ENCODE data around the gene OR10S1. TPM values are rescaled to one million over a fixed set of nuclear protein-coding genes. Genes with fewer than 3 reads are reported as not detected.
"Not testable (repeated sequence)": the region's sequence is repeated elsewhere in the genome, so short reads cannot be mapped to it uniquely, and the experiment has no call there.

Gene OR10S1, protein sequence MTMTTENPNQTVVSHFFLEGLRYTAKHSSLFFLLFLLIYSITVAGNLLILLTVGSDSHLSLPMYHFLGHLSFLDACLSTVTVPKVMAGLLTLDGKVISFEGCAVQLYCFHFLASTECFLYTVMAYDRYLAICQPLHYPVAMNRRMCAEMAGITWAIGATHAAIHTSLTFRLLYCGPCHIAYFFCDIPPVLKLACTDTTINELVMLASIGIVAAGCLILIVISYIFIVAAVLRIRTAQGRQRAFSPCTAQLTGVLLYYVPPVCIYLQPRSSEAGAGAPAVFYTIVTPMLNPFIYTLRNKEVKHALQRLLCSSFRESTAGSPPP
- not detected for polyA plus RNA-seq (2012; ENCODE audit: insufficient read depth, insufficient read length)

DNA sequence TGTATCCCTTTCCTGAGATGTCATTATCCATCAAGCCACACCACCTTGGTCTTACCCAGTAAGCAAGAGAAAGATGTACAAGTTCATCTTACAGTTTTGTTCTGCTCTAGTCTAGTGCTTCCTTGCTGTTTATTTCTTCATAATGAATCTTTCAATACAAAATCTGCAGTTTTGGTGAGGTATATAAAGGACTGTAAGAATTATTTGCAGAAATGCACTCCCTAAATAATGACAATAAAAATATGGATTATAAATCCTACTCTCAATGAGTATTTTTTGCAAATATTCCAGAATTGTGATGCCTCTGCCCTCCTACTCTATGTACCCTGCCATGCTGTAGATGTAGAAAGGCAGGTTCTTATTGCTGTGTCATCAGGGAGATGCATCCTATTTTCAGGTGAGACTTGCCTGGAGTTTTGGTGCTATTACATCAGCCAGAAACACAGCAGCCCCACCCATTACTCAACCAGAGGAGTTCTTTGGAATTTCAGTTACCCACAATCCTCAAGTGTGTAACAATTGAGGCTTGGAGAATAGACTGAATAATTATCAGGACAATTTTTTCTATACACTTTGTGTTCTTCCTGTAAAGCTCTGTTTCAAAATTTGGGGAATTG is at the start of gene OR10S1:
TSS of gene OR10S1 (minus strand) at position 51 of the 617 bp plus-strand sequence. CDS start 117 bp downstream, outside the sequence.
- H3K4me3 ChIP-seq (ENCODE audit: low read length): no peak within 1 kb of the TSS
- DNase-seq (ENCODE audit: low read depth, low spot score): no peak

DNA sequence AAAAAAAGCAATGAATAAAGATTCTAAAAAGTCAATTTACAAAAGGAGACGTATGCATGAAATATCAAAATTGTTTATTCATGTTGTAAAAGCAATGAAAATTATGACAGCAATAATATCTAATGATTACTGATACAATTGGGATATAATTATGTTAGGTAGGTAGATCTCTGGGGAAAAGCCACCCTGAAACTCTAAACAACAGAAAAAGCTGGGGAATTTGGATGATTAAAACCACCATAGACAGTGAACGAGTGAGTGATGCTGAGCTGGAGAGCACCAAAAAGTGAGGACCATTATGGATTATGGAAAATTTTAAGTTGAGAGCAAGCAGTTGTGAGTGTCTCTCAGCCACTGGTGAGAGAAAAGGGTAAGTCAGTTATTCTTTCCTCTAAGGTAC is 48.9 kb upstream of the OR10S1 start, which contains the start of gene OR10G8:
TSS of gene OR10G8 (plus strand) at position 301 of the 400 bp plus-strand sequence. CDS start 2,825 bp downstream, outside the sequence.
- H3K4me3 ChIP-seq (ENCODE audit: low read length): no peak within 1 kb of the TSS
- no peak for DNase-seq (ENCODE audit: low read depth, low spot score)

DNA sequence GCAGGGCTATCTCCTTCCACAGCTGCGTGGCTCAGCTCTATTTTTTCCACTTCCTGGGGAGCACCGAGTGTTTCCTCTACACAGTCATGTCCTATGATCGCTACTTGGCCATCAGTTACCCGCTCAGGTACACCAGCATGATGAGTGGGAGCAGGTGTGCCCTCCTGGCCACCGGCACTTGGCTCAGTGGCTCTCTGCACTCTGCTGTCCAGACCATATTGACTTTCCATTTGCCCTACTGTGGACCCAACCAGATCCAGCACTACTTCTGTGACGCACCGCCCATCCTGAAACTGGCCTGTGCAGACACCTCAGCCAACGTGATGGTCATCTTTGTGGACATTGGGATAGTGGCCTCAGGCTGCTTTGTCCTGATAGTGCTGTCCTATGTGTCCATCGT is 38.3 kb upstream of the OR10S1 start:
- not testable (repeated sequence) for DNase-seq (ENCODE audit: low read depth, low spot score); H3K4me3 ChIP-seq (ENCODE audit: low read length)

DNA sequence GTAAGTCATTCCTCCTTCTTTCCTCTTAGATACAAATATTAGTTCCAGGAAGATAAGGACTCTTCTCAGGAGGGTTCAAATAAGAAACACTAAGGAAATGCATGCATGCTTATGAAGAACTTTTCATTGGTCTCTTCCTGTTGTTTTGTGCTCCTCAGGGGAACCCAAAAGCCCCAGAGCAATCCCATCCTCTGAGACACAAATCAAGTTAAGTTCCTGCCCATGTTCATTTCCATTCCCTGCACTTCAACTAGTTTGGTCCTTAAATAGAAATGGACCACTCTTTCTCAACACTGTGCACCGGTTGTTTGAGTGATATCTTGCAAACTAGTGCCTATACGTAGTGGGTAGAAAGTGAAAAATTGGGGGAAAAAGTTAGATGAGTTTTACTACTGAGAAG is 35.1 kb upstream of the OR10S1 start, which contains the start of gene OR10G4:
TSS of gene OR10G4 (plus strand) at position 301 of the 400 bp plus-strand sequence. CDS start 2,578 bp downstream, outside the sequence.
- H3K4me3 ChIP-seq (ENCODE audit: low read length): no peak within 1 kb of the TSS
- DNase-seq (ENCODE audit: low read depth, low spot score): no peak

DNA sequence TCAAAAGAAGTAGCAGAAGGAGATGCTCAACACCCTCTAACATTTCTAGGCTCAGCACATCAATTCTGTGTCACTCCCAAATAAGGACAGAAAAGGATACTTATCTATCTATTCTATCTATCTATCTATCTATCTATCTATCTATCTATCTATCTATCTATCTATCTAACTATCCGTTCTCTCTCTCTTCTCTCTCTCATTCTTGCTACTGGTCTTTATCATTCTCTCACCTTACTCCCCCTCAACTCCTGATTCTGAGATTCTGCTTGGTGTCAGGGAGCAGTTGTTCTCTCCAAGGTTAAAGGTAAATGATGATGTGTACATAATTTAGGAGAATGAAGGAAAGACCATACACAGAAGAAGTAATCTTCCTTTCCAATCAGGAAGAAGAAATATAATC is 17.5 kb upstream of the OR10S1 start, which contains the start of gene OR10G6:
TSS of gene OR10G6 (minus strand) at position 43 of the 400 bp plus-strand sequence. CDS start at position 43, 0 bp downstream.
- no peak within 1 kb of the TSS for H3K4me3 ChIP-seq (ENCODE audit: low read length)
- DNase-seq (ENCODE audit: low read depth, low spot score): no peak

DNA sequence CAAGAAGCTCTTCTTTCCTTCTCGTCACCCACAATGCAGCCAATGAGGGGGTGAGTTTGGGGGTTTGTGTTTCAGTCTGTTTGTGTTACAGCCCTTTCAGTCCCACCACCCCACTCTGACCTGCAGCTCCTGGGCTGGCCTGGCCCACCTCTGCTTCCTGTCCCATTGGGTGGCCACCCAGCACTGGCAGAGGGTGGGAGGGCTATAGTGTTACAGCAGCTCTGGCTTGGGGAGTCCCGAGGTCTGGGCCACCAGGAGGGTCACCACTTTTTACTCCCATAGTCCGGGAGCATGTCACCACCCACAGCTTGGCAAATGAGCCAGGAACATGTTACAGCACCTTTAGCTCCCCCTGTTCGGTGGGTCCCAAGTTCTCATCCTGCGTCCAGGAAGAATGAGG is 1.7 kb upstream of the OR10S1 start:
- DNase-seq (ENCODE audit: low read depth, low spot score): no peak

DNA sequence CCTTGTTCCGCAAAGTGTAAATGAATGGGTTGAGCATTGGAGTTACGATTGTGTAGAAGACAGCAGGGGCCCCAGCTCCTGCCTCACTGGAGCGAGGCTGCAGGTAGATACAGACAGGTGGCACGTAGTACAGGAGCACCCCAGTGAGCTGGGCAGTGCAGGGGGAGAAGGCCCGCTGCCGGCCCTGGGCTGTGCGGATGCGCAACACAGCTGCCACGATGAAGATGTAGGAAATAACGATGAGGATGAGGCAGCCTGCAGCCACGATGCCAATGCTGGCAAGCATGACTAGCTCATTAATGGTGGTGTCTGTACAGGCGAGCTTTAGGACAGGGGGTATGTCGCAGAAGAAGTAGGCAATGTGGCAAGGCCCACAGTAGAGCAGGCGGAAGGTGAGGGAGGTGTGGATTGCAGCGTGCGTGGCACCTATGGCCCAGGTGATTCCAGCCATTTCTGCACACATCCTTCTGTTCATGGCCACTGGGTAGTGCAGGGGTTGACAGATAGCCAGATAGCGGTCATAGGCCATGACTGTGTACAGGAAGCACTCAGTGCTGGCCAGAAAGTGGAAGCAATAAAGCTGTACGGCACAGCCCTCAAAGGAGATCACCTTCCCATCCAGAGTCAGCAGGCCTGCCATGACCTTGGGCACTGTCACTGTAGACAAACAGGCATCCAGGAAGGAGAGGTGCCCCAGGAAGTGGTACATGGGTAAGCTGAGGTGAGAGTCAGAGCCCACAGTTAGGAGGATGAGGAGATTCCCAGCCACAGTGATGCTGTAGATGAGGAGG is 616 bp downstream of the OR10S1 start:
- H3K4me3 ChIP-seq (ENCODE audit: low read length): no peak overlapping the region
- no peak for DNase-seq (ENCODE audit: low read depth, low spot score)

More for the DNA sequence above, 1.7 kb upstream of the OR10S1 start:
- no peak overlapping the region for H3K4me3 ChIP-seq (ENCODE audit: low read length)

DNA sequence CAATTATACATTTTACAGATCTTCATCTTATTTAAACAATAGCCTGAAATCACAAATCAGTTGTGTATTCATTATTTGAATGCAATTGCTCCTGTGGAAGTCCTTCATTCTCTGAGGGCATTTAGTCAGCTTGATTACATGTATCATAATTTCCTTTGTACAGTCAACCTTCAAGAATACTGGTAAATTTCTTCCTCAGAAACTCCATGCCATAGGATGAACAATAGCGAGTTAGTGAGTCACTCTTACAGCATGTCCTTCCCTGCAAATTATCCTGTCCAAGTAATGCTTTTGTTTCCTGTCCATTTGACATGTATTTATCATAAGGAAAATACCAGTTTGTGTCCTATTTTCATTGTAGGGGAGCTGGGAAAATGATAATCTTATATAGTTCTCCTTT is 3.8 kb downstream of the OR10S1 start:
- no peak overlapping the region for H3K4me3 ChIP-seq (ENCODE audit: low read length)
- DNase-seq (ENCODE audit: low read depth, low spot score): no peak

DNA sequence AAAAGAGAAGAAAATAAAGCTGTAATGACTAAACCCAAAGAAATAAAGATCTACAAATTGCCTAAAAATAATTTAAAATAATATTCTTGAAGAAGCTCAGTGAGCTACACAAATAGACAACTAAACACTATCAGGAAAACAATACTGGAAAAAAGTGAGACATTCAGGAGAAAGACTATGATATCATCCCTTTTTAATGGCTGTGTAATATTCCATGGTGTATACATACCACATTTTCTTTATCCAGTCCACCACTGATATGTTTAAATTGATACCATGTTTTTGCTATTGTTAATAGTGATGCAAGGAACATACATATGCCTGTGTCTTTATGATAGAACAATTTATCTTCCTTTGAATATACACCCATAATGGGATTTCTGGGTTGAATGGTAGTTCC is 20.8 kb downstream of the OR10S1 start:
- H3K4me3 ChIP-seq (ENCODE audit: low read length): no peak overlapping the region
- no peak for DNase-seq (ENCODE audit: low read depth, low spot score)

DNA sequence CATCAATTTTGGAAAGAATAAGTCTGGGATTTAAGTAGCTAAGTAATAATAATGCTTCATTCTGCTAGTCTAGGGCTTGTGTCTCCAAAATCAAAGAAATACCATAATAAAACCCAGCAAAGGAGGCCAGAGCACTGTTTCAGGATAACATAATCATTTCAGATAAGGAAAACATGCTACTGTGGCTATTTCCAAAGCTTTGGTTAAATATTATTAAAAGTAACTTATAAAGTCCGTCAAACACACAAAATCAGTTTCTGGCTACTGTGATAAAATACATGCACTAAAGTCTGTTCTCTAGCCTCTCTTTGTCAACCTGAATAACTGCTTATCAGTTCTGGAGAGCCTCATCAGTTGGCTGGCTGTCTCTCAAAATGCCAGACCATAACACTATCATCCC is 32.4 kb downstream of the OR10S1 start:
- no peak overlapping the region for H3K4me3 ChIP-seq (ENCODE audit: low read length)
- no peak for DNase-seq (ENCODE audit: low read depth, low spot score)

DNA sequence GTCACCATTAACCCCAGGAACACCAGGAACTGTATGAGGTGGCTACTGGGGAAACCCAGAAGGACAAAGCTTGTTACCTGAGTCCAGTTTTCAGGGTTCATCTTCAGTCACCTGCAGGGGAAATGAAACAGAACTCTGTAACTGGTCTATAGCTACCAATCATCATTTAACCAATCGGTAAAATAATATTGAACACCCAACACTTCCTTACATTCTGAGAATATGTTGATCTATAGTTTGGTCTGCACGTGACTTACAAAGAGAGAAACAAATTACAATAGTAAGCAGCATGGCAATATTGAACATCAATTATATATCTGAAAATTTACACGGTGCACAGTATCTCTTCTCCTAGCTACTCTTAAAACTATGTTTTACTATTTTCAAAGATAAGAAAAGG is 33.8 kb downstream of the OR10S1 start, which contains the start of gene OR6T1:
TSS of gene OR6T1 (minus strand) at position 101 of the 400 bp plus-strand sequence. CDS start at position 101, 0 bp downstream.
- no peak within 1 kb of the TSS for H3K4me3 ChIP-seq (ENCODE audit: low read length)
- DNase-seq (ENCODE audit: low read depth, low spot score): no peak

DNA sequence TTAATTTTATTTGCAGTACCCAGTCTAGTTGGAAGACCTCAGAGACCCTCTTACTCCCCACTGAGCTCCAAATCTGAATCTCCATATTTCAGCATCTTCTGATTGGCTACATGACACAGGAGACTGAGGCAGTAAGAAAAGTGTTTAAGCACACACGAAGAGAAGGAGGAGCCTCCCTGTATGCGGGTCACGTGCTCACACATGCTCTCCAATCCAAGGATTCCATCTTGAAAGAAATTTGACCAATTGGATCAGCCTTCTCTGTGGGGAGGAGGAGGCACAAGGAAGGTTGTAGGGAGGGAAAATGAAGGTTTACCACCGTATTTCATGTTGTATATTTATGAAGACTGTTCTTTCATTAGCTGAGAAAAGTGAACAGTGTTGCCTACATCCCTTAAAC is 35.2 kb downstream of the OR10S1 start:
- H3K4me3 ChIP-seq (ENCODE audit: low read length): no peak overlapping the region
- no peak for DNase-seq (ENCODE audit: low read depth, low spot score)

DNA sequence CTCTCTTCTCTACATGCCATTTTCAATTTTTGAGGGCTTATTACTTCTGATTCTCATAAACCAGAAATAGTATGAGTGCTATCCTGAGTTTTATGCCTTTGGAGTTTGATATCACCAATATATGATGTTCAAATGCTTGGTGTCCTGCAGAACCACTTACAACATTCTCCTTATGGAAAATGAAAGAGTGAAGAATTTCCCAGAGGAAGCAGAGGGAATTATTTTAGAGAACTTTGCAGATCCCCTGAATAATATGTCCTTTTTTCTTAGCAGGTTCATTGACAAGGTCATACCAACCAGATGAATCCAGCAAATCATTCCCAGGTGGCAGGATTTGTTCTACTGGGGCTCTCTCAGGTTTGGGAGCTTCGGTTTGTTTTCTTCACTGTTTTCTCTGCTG is 38.3 kb downstream of the OR10S1 start, which contains the start of gene OR4D5:
TSS of gene OR4D5 (plus strand) at position 301 of the 400 bp plus-strand sequence. CDS start at position 301, 0 bp downstream.
- H3K4me3 ChIP-seq (ENCODE audit: low read length): no peak within 1 kb of the TSS
- DNase-seq (ENCODE audit: low read depth, low spot score): no peak
